HG02588 (cell line): Measurements from ENCODE around the gene DDA1.
"Not testable (repeated sequence)": the region's sequence is repeated elsewhere in the genome, so short reads cannot be mapped to it uniquely, and the experiment has no call there.

ENCODE experiments used
- ATAC-seq: cut with Tn5 transposase; IDR thresholded peaks from one replicate; pipeline ENCODE4 v1.9.1; 2021; ENCODE audit warnings: mild to moderate bottlenecking, moderate library complexity; ENCODE audit not compliant: unreplicated experiment

The DDA1 gene

GRCh38 chr19:17309198-17309964 lies at the start of gene DDA1:
Gene DDA1, plus strand, starts transcription at chr19:17309563. Its CDS starts 92 bp downstream, at chr19:17309655.
- peak; percentile 56 for ATAC-seq

- no peak for ATAC-seq
Observed at GRCh38 chr19:17259934-17260333, 49.4 kb upstream of the DDA1 start.

- peak; percentile 75 for ATAC-seq
Observed at GRCh38 chr19:17260842-17261325, 48.5 kb upstream of the DDA1 start.

GRCh38 chr19:17262557-17262956 lies 46.8 kb upstream of the DDA1 start:
- no peak for ATAC-seq

GRCh38 chr19:17263712-17264640 lies 45.4 kb upstream of the DDA1 start:
- no peak for ATAC-seq

- no peak for ATAC-seq
Observed at GRCh38 chr19:17264641-17264979, 44.8 kb upstream of the DDA1 start, which contains the start of gene USHBP1. Gene USHBP1, minus strand, starts transcription at chr19:17264745. Its CDS starts 446 bp downstream, at chr19:17264299.

- ATAC-seq = no peak
Observed at GRCh38 chr19:17266026-17266425, 43.3 kb upstream of the DDA1 start.

GRCh38 chr19:17266589-17266974 lies 42.8 kb upstream of the DDA1 start:
- ATAC-seq = peak; percentile 15

GRCh38 chr19:17266975-17267788 lies 42.2 kb upstream of the DDA1 start, which contains the start of gene BABAM1:
Gene BABAM1, plus strand, starts transcription at chr19:17267443. Its CDS starts 1,364 bp downstream, at chr19:17268807.
- ATAC-seq = peak; percentile 88

GRCh38 chr19:17268754-17269153 lies 40.6 kb upstream of the DDA1 start:
- ATAC-seq = no peak

GRCh38 chr19:17274892-17275291 lies 34.5 kb upstream of the DDA1 start:
- not testable (repeated sequence) for ATAC-seq

GRCh38 chr19:17275441-17276175 lies 33.8 kb upstream of the DDA1 start:
- no peak for ATAC-seq

- no peak for ATAC-seq
Observed at GRCh38 chr19:17279436-17279835, 29.9 kb upstream of the DDA1 start.

- no peak for ATAC-seq
Observed at GRCh38 chr19:17281391-17282304, 27.7 kb upstream of the DDA1 start, which contains the start of gene ANKLE1. Gene ANKLE1, plus strand, starts transcription at chr19:17281901. Its CDS starts 20 bp downstream, at chr19:17281921.

GRCh38 chr19:17282488-17283125 lies 26.8 kb upstream of the DDA1 start:
- ATAC-seq = peak; percentile 65

- no peak for ATAC-seq
Observed at GRCh38 chr19:17283504-17283996, 25.8 kb upstream of the DDA1 start.

GRCh38 chr19:17285415-17286135 lies 23.8 kb upstream of the DDA1 start:
- no peak for ATAC-seq
